Ureter (tissue), 1 donor: ENCODE results near the gene GPR137. TPM values are rescaled to one million over a fixed set of nuclear protein-coding genes. Genes with fewer than 3 reads are reported as not detected.

Experiments
- DNase-seq: peaks from one replicate; pipeline ENCODE4 v3.0.0-alpha.2; 2020; ENCODE audit warnings: low spot score
- total RNA-seq: library from RNA; stranded (reverse); gene quantifications from one replicate; pipeline ENCODE4 v1.2.4, GENCODE V29; 2023
- donor health status: DM: yes; HTN: yes; CAD: no.

The GPR137 gene
- total RNA-seq, 1 donor from 2014 or later = 31.0 TPM

DNA sequence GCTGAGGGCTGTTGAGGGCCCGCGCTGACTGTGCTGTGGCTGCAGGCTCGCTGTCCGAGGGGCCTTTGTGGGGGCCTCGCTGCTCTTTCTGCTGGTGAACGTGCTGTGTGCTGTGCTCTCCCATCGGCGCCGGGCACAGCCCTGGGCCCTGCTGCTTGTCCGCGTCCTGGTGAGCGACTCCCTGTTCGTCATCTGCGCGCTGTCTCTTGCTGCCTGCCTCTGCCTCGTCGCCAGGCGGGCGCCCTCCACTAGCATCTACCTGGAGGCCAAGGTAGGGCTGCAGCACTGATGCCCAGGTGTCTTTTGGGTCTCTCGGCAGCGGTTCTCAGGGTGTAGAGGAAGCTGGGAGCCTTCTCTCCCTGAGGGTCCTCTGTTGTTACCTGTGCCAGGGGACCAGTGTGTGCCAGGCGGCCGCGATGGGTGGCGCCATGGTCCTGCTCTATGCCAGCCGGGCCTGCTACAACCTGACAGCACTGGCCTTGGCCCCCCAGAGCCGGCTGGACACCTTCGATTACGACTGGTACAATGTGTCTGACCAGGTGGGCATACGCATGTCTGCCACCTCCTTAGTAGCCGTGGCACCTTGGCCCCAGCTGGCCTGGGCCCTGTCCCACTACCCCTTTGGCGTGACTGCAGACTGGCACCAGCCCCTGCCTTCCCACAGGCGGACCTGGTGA is 2.2 kb downstream of the GPR137 start:
- no peak for DNase-seq

DNA sequence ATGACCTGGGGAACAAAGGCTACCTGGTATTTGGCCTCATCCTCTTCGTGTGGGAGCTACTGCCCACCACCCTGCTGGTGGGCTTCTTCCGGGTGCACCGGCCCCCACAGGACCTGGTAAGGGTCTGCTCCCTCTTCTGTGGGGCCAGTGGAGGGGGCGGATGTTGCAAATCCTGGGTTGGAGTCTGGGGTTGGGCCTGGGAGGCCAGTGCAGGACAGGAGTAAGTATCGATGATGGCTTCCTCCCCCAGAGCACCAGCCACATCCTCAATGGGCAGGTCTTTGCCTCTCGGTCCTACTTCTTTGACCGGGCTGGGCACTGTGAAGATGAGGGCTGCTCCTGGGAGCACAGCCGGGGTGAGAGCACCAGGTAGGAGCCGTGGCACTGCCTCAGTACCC is 2.7 kb downstream of the GPR137 start:
- DNase-seq = no peak

DNA sequence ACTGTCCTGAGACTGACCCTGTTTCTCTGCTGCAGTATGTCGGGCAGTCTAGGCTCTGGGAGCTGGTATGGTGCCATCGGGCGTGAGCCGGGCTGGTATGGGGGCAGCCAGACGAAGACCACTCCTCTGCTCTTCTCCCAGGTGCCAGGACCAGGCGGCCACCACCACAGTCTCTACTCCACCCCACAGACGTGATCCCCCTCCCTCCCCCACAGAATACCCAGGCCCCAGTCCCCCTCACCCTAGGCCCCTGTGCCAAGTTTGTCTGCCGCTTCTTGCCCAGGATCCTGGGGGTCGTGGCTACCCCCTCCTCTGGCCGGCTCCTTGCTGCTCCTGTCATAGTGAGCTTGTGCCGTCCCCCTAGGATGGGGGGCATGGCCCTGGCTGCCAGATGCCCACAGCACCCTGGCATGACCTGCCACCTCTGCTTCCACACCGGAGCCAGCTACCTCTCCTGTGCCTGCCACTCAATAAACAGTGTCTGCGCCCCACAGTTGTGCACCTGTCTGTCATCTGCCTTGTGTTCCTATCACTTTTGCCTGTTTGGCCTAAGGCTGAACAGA is 3.4 kb downstream of the GPR137 start:
- no peak for DNase-seq

DNA sequence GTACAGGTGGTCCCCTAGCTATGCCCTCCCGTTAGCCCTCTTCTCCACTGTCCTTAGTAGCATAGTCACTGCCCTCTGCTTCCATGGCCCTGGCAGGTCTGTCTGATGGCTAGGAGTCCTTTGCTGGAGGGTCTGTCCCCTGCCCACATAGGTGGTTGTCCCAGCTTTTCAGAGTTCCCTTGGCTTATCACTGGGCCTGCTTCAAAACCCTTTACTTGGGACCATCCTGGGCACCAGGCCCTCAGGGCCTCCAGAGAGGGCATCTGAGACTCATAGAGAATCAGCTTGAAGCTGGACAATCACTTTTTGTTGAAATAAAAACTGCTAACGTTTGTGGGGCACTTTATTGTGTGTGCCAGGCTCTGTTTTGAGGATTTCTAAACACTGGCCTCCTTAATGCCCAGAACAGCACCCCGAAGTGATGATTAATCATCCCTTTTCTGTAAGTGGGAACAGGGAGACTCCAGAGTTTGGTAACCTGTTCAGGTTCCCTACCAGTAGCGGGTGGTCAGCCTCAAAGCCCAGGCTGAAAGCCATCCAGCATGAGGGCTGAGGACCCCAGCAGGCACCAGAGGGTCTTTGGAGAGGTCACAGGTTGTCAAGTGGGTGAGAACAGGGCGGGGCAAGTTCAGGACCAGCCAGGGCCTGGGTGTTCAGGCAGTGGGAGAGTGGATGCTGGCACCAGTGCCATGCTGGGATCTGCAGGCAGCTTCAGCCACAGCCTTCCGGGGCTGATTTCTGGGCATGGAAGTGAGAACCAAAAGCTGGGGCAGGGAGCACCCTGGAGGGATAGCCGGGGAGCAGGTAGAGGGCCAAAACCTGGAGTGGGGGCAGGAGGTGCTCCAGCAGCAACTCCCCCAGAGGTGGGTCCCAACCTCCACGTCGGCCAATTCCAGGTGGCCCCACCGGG is 5.0 kb downstream of the GPR137 start:
- DNase-seq = no peak

DNA sequence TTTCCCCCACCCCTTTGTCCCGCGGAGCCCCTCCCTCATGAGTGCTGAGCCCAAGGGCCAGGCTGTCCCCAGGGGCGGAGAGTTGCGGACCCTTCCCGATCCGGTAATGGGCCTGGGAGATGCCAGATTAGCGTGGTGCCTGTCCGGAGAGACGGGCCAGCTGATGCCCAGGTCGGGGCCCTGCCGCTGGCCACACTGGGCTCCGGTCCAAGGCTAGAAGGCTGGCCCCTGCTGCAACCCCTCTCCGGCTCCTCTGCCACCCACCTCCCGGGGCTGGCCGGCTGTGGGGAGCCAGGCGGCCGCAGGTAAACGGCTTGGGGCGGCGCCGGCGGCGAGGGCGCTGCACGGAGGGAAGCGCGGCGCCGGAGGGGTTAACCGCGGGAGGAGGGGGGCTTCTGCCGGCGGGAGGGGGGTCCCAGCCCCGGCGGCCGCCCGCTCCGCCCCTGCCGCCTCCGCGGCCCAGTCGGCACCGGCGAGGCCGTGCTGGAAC is 5.7 kb downstream of the GPR137 start, which contains the start of gene KCNK4:
Gene KCNK4, plus strand, starts transcription at position 41 of the 490 bp plus-strand sequence. CDS start 1,717 bp downstream, outside the sequence.
- DNase-seq = no peak

DNA sequence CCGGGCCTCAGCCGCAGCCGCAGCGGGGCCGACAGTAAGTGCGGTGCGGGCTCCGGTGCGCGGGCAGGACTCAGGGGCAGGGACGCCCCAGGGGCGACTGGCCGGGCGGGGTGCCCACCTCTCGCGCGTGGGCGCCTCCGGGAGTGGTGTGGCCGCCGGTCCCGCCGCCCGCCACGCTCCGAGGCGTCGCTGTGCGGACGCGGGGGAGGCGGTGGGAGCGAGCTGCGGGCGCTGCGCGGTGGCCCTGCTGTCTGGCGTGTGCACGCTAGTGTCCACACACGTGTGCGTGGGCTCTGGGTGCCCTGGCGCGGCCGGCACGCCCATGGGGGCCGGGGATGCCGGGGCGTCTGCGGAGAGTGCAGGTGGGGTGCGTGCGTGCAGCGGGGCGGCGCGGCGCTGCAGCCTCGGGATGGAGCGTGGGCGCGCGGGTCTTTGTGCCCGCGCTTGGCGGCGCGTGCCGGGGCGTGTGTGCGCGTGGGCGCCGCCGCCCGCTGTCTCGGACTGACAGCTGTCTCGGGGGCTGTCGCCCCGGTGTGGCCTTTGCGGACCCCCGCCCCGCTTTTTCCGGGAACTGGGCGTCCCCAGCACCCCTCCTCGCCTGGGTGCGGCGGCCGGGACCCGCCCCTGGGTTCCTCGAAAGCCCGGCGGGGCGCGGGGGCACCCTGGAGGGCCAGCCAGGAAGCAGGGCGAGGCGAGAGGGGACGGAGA is 6.3 kb downstream of the GPR137 start:
- DNase-seq = no peak

DNA sequence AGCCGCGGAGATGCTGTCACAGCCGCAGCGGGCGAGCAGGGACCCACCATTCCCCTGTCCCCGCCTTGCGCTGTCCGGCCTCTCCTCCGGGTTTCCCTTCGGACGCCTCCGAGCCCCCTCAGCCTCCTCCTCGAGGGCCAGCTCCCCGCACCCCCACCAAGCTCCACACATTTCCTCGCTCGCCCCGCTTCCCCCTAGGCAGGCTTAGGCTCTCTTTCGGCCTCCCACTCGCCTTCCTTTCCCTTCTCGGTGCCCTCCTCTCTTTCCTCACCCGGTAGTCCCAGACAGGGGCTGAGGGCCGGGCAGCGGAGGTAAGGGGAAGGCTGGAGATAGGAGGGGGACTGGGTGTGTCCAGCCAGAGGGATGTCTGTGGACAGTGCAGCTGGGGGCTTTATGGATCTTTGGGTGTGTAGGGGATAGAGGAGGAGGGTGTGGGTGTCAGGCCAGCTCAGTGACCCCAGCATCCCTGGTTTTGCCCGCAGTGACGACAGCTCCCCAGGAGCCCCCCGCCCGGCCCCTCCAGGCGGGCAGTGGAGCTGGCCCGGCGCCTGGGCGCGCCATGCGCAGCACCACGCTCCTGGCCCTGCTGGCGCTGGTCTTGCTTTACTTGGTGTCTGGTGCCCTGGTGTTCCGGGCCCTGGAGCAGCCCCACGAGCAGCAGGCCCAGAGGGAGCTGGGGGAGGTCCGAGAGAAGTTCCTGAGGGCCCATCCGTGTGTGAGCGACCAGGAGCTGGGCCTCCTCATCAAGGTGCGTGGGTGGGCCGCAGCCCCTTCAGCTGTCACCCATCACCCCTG is 7.0 kb downstream of the GPR137 start:
- DNase-seq = no peak

DNA sequence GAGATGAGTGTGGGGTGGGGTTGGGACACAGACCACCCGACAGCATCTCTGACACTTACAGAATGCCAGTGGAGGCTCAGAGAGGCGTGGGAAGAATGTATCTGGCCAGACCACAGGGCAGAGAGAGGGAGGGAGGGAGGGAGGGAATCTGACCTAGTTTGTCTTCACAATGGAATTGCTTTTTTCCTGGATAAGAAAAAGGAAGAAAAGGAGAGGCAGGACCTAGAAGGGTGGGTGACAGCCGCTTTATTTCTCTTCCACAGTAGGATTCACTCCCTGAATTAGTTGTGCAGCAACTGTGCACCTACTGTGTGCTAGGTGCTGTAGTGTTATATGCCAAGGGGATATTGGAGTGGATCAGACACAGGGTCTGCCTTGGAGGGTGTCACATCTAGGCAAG is 9.1 kb downstream of the GPR137 start:
- DNase-seq = no peak

DNA sequence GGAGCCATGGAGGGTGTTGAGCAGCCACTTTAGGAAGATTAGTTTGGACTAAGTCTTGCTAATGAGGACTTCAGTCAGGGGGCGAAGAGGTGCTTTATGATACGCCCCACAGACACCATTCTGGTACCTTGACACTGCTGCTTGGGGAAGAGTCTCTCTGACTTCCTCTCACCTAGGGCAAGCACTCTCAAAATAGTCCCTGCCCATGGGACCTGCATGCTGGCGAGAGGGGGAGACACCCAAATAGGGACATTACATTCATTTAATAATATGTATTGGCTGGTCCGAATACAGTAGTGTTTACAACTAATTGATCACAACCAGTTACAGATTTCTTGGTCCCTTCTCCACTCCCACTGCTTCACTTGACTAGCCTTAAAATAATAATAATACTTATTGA is 10.1 kb downstream of the GPR137 start:
- no peak for DNase-seq

DNA sequence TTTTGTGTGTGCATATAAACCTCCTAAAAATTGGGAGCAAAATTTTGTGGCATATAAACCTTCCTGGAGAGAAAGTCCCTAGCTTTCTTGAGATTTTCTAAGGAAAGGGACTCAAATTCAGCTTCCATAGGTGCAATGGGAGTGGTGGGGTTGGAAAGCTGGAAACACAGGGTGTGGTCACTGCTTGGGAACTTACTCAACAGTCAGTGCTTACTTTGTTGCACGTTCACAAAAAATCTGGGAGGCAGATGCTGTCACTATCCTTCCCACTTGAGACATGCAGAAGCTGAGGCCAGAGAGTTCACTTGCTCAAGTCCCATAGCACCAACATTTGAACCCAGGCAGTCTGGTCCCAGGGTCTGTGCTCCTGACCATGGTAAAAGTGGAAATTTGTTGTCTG is 10.6 kb downstream of the GPR137 start:
- no peak for DNase-seq

DNA sequence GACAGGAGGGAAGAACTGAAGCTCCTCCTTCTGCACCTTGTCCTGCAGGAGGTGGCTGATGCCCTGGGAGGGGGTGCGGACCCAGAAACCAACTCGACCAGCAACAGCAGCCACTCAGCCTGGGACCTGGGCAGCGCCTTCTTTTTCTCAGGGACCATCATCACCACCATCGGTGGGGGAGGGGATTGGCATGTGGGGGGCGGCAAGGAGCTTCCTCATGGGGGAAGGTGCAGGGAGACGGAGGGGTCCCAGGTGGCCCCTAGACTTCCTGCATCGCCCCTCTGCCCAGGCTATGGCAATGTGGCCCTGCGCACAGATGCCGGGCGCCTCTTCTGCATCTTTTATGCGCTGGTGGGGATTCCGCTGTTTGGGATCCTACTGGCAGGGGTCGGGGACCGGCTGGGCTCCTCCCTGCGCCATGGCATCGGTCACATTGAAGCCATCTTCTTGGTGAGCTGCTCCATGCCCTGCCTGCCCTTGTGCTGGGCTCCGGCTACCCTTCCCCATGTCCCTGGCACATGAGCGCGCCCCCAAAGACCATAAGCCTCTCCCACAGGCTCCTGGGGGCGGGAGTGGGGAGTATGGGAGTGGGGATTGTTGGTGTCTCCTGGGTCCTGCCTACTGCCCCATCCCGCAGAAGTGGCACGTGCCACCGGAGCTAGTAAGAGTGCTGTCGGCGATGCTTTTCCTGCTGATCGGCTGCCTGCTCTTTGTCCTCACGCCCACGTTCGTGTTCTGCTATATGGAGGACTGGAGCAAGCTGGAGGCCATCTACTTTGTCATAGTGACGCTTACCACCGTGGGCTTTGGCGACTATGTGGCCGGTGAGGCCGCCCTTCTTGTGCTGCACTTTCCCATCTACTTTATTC is 11.4 kb downstream of the GPR137 start:
- no peak for DNase-seq

DNA sequence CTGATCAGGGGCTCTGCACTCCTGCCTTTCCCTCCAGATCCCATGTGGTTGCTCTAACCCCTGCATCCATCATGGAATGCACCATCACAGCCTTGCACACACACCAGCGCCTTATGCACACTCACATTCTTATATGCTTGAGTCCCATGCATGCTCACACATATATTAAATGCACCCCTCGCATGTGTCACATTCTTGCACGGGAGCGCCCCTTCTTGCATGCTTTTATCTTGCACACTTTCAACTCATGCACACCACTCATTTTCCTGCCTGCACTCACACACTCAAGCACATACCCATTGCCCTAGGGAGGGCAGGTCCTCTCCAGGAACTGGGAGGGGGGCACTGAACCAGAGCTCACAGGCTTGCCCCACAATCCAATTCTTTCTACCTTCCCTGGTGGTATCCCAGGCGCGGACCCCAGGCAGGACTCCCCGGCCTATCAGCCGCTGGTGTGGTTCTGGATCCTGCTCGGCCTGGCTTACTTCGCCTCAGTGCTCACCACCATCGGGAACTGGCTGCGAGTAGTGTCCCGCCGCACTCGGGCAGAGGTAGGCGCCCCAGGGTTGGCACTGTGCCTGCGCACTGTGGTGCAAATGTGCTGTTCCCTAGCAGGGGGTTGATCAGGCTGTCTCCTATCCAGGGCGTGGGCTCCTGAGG is 12.2 kb downstream of the GPR137 start:
- DNase-seq = no peak

DNA sequence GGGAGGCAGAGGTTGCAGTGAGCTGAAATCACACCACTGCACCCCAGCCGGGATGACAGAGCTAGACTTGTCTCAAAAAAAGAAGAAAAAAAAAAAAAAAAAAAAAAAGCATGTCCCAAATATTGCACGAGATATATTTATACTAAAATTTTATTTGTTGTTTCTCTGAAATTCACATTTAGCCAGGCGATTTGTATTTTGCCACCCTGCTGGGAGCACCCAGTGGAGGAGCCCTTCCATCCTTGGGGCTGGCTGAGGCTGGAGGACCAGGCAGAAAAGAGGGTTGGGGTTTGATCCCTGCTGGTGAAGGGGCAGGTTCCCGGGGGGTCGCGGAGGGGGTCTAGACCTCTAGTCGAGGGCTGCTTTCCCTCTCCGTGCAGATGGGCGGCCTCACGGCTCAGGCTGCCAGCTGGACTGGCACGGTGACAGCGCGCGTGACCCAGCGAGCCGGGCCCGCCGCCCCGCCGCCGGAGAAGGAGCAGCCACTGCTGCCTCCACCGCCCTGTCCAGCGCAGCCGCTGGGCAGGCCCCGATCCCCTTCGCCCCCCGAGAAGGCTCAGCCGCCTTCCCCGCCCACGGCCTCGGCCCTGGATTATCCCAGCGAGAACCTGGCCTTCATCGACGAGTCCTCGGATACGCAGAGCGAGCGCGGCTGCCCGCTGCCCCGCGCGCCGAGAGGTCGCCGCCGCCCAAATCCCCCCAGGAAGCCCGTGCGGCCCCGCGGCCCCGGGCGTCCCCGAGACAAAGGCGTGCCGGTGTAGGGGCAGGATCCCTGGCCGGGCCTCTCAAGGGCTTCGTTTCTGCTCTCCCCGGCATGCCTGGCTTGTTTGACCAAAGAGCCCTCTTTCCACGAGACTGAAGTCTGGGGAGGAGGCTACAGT is 13.6 kb downstream of the GPR137 start:
- no peak for DNase-seq

DNA sequence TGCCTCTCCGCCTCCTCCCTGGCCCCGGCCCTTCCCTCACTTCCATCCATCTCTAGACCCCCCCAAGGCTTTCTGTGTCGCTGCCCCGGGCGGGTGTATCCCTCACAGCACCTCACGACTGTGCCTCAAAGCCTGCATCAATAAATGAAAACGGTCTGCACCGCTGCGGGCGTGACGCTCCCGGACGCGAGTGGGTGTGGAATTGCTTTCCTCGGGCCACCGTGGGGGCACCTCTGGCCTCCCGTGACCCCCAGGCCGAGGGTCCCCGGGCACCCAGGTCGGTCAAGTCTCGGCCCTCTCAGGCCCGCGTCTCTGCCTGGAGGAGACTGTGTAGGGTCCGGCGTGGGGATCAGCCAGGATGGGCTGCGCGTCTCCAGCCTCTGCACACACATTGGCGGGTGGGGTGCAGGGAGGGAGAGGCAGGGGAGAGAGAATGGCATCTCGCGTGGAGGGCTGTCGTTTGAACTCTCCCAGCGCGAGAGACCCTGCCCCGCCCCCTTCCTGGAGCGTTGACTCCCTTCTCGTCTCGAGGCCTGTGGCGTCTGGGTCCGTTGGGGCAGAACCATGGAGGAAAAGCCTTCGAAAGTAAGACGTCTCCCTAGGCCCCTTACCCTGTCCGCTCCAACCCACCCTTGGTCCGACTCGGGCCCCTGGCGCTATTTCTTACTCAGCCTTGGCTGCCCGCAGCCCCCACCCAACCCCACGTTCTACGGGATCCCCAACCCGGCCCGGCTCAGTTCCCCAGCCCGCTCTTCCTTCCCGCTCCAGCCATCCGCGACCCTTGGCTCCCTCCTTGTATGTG is 14.4 kb downstream of the GPR137 start, which contains the start of gene CATSPERZ:
Gene CATSPERZ, plus strand, starts transcription at position 512 of the 802 bp plus-strand sequence. Its CDS starts 53 bp downstream, at position 565.
- no peak for DNase-seq

DNA sequence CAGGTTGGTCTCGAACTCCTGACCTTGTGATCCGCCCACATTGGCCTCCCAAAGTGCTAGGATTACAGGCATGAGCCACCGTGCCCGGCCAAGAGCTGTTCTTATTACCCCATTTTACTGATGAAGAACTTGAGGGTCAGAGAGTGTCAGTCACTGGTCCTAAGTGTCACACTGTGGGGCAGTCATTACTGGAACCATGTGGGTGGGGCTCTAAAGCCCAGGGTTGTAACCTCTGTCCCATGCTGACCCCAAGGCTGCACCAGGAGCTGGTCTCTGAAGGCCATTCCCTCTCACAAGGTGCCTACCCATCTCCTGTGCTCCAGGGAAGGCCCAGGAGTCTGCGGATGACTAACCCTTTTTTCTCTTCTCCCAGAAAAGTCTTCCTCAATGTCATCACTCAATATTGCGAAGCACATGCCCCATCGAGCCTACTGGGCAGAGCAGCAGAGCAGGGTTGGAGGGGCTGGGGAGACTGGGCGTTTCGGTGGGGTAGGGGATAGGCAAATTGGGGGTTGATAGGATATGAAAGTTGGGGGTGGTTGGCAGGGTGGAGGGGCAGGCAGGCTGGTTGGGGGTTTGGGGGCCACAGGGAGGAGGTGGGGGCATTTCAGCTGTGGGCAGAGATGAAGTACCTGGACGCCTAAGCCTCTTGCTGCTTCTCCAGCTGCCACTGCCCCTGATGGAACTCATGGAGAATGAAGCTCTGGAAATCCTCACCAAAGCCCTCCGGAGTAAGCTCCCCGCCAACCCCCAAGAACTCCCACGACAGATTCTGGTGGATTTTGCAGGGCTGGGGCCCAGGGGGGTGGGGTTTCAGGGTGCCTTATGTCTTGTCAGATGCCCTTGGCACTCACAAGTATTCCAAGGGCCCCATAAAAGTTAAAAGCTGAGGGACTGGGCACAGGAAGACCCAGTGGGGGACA is 17.7 kb downstream of the GPR137 start:
- no peak for DNase-seq

DNA sequence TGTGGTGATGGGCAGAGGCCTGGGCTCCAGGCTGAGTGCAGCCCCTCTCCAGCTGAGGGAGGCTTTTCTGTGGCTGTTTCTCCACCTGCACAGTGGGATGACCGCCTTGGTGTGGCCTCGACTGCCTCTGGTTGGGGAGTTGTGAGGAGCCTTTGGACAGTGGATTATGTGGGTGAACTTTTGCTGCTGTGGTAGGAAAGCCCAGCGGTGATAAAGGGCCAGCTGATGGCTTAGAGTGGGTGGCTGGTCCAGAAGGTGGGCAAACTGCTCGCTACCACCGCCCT is 18.3 kb downstream of the GPR137 start:
- DNase-seq = no peak
